Measurements from ENCODE around the gene FAM107A.

DNA sequence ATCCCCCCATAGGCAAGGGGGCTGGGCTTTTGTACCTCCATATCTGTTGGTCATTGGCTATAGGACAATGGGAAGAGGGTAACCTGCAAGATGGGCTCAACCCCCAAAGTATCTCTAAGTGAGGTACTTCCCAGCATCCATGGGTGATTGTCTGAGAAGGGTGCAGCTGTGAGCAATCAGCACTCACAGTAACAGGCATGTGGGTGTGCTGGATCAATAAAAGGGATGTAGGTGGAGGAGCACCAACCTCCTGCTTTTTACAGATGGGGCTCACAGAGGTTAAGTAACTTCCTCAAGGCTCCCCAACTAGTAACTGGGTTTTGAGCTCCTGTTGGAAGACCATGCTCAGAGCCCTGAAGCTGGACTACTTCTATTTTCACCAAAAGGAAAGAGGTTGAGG lies 26.4 kb upstream of the FAM107A start:
- TF ChIP-seq POLR2AphosphoS5 (IDR thresholded peaks at IDR 0.05; ENCODE audit: borderline replicate concordance, low read depth, low read length): no peak
- no peak for TF ChIP-seq EZH2 (IDR thresholded peaks at IDR 0.05)

Measured in SK-N-MC (cell line).